Measurements from ENCODE around the gene GALNTL6. TPM values are rescaled to one million over a fixed set of nuclear protein-coding genes. Genes with fewer than 3 reads are reported as not detected.

The GALNTL6 gene
- total and polyA plus RNA-seq, 2 donors from 2014 or later, result 0.60 TPM; not detected in 1

GRCh38 chr4:172866421-172866820 lies 1053.2 kb downstream of the GALNTL6 start:
- no peaks in the 10 kb centered on the region for H3K9me3 ChIP-seq (ENCODE audit: control insufficient read depth in 2 of 3, insufficient read depth in 1 of 3, low read length in 3 of 3)
- TF ChIP-seq, protein P1, sequence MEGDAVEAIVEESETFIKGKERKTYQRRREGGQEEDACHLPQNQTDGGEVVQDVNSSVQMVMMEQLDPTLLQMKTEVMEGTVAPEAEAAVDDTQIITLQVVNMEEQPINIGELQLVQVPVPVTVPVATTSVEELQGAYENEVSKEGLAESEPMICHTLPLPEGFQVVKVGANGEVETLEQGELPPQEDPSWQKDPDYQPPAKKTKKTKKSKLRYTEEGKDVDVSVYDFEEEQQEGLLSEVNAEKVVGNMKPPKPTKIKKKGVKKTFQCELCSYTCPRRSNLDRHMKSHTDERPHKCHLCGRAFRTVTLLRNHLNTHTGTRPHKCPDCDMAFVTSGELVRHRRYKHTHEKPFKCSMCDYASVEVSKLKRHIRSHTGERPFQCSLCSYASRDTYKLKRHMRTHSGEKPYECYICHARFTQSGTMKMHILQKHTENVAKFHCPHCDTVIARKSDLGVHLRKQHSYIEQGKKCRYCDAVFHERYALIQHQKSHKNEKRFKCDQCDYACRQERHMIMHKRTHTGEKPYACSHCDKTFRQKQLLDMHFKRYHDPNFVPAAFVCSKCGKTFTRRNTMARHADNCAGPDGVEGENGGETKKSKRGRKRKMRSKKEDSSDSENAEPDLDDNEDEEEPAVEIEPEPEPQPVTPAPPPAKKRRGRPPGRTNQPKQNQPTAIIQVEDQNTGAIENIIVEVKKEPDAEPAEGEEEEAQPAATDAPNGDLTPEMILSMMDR (IDR thresholded peaks at IDR 0.05; ENCODE audit: borderline replicate concordance, extremely low read depth, insufficient read depth), result no peak
- no peak overlapping the region for H3K9ac ChIP-seq (ENCODE audit: low read length in 3 of 3)
- H3K27ac ChIP-seq (ENCODE audit: low read depth in 2 of 2, low read length in 2 of 2), result no peak overlapping the region
- FAIRE-seq (no peak), DNase-seq (no peak)
- no peaks in the 10 kb centered on the region for H3K4me1 ChIP-seq (ENCODE audit: control insufficient read depth in 2 of 3, insufficient read depth in 2 of 3, low read depth in 1 of 3, low read length in 3 of 3)
- intact Hi-C loops (cut with DNase I), result no loop called here
- H3K27me3 ChIP-seq (ENCODE audit: control insufficient read depth, insufficient read depth, low read length), result no peaks in the 10 kb centered on the region
- no peaks in the 10 kb centered on the region for H3K36me3 ChIP-seq (ENCODE audit: control insufficient read depth in 2 of 3, insufficient read depth in 3 of 3, low read length in 3 of 3)
- no peak overlapping the region for H3K4me3 ChIP-seq (ENCODE audit: low read length in 3 of 3)

DNA sequence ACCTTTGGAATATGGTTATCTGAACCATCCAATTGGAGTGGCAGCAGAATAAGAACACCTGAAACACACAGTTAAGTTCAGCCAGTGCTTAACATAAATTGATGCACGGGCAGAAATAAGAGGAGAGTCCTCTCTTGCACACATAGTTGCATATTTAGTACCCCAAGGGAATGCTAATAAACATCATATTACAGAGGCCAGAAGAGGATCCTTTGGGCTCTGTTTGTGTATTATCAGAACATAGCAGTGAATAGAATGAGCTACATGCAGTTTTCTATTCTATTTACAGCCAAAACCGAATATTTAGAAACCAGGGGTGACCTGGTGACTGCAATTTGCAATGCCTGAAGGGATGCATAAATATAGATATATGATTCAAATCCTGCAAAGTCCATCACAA lies 1054.6 kb downstream of the GALNTL6 start:
- FAIRE-seq (no peak), DNase-seq (no peak)
- no peak overlapping the region for H3K27ac ChIP-seq (ENCODE audit: low read depth in 2 of 2, low read length in 2 of 2)
- no peaks in the 10 kb centered on the region for H3K9me3 ChIP-seq (ENCODE audit: control insufficient read depth in 2 of 3, insufficient read depth in 1 of 3, low read length in 3 of 3)
- no peaks in the 10 kb centered on the region for H3K36me3 ChIP-seq (ENCODE audit: control insufficient read depth in 2 of 3, insufficient read depth in 3 of 3, low read length in 3 of 3)
- TF ChIP-seq, protein P1 (IDR thresholded peaks at IDR 0.05; ENCODE audit: borderline replicate concordance, extremely low read depth, insufficient read depth), result no peak
- no peaks in the 10 kb centered on the region for H3K4me1 ChIP-seq (ENCODE audit: control insufficient read depth in 2 of 3, insufficient read depth in 2 of 3, low read depth in 1 of 3, low read length in 3 of 3)
- no peak overlapping the region for H3K9ac ChIP-seq (ENCODE audit: low read length in 3 of 3)
- H3K4me3 ChIP-seq (ENCODE audit: low read length in 3 of 3), result no peak overlapping the region
- intact Hi-C loops (cut with DNase I), result no loop called here
- no peaks in the 10 kb centered on the region for H3K27me3 ChIP-seq (ENCODE audit: control insufficient read depth, insufficient read depth, low read length)

GRCh38 chr4:172868271-172868670 lies 1055.1 kb downstream of the GALNTL6 start:
- Histone ChIP-seq H3K9me3 (ENCODE audit: control insufficient read depth in 2 of 3, insufficient read depth in 1 of 3, low read length in 3 of 3) (no peaks in the 10 kb centered on the region), H3K27me3 (ENCODE audit: control insufficient read depth, insufficient read depth, low read length) (no peaks in the 10 kb centered on the region), H3K27ac (ENCODE audit: low read depth in 2 of 2, low read length in 2 of 2) (no peak overlapping the region), H3K4me3 (ENCODE audit: low read length in 3 of 3) (no peak overlapping the region), H3K36me3 (ENCODE audit: control insufficient read depth in 2 of 3, insufficient read depth in 3 of 3, low read length in 3 of 3) (no peaks in the 10 kb centered on the region), H3K9ac (ENCODE audit: low read length in 3 of 3) (no peak overlapping the region), H3K4me1 (ENCODE audit: control insufficient read depth in 2 of 3, insufficient read depth in 2 of 3, low read depth in 1 of 3, low read length in 3 of 3) (no peaks in the 10 kb centered on the region)
- intact Hi-C loops (cut with DNase I), result no loop called here
- no peak for FAIRE-seq
- TF ChIP-seq, protein P1 (IDR thresholded peaks at IDR 0.05; ENCODE audit: borderline replicate concordance, extremely low read depth, insufficient read depth), result no peak
- DNase-seq, result no peak

DNA sequence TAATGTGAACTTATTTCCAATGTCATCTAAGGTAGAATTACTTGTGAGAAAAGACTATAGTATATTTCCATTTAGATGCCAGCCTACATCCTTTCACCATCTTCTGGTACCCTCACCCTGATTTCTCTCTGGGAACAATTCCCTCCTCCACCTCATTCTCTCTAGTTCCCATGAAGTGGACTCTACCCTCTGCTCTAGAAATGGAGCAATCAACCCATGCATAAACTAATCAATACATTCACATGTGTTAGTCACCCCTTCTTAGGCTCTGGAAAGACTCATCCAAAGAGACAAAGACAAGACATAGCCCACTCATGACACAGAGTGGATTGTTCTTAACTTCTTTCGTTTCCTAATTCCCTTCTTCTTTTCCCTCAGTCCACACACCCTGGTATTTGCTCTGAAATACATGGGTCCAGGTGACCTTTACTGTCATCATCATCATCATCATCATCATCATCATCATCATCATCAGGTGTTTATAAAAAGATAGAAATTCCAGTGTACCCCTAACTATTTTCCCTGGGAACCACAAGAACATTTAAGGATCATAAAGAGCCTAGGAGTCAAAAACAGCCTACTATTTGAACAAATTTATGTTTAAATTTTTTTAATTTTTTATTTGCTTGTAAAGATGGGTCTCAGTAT lies 1056.5 kb downstream of the GALNTL6 start:
- DNase-seq (no peak), FAIRE-seq (no peak)

More for the DNA sequence above, 1056.5 kb downstream of the GALNTL6 start:
- Histone ChIP-seq H3K9me3 (ENCODE audit: control insufficient read depth in 2 of 3, insufficient read depth in 1 of 3, low read length in 3 of 3) (no peaks in the 10 kb centered on the region), H3K9ac (ENCODE audit: low read length in 3 of 3) (no peak overlapping the region), H3K27ac (ENCODE audit: low read depth in 2 of 2, low read length in 2 of 2) (no peak overlapping the region), H3K4me3 (ENCODE audit: low read length in 3 of 3) (no peak overlapping the region), H3K4me1 (ENCODE audit: control insufficient read depth in 2 of 3, insufficient read depth in 2 of 3, low read depth in 1 of 3, low read length in 3 of 3) (no peaks in the 10 kb centered on the region), H3K36me3 (ENCODE audit: control insufficient read depth in 2 of 3, insufficient read depth in 3 of 3, low read length in 3 of 3) (no peaks in the 10 kb centered on the region), H3K27me3 (ENCODE audit: control insufficient read depth, insufficient read depth, low read length) (no peaks in the 10 kb centered on the region)
- intact Hi-C loops (cut with DNase I), result no loop called here
- TF ChIP-seq, protein P1 (IDR thresholded peaks at IDR 0.05; ENCODE audit: borderline replicate concordance, extremely low read depth, insufficient read depth), result no peak

Data from kidney (tissue), 14 donors.